Endothelial cell of umbilical vein (primary cell): ENCODE results near the gene MORC2. TPM values are rescaled to one million over a fixed set of nuclear protein-coding genes. Genes with fewer than 3 reads are reported as not detected.

Experiments used
- BruUV-seq: library from RNA; stranded (reverse); fragments of 400-500 nt; replicated peaks from 2 replicates; lab custom pipeline; 2021; lab: Mats Ljungman, UMichigan
- CTCF ChIA-PET: fragments of 300-600, 350-600 bp; sonication (Branson Sonifier 250); formaldehyde crosslinking; loops from one replicate; lab custom pipeline; 2021; ENCODE audit warnings: antibody characterized with exemption, inconsistent platforms; lab: Charles Lee
- POLR2A ChIA-PET: fragments of 300-600, 350-600 bp; sonication (Branson Sonifier 250); formaldehyde crosslinking; loops from one replicate; lab custom pipeline; 2021; ENCODE audit warnings: antibody characterized with exemption, inconsistent platforms; lab: Charles Lee
- DNase-seq: peaks from one replicate; pipeline ENCODE4 v3.0.0-alpha.2; 2011; ENCODE audit warnings: low read depth, low spot score
- FAIRE-seq: peaks from 2 replicates; lab custom pipeline; 2011; peaks lifted over from hg19 to GRCh38; lab: Jason Lieb, UNC
- H2AFZ ChIP-seq: 2 replicates; pipeline ENCODE4 v1.6.0; 2012; ENCODE audit warnings: low read depth, low read length, control low read depth, inconsistent platforms
- H3K27ac ChIP-seq: 2 replicates; pipeline ENCODE4 v1.5.1; 2011; ENCODE audit warnings: low read depth, mild to moderate bottlenecking, control low read depth, low read length, moderate library complexity; ENCODE audit not compliant: insufficient read depth
- H3K27me3 ChIP-seq, 2 experiments: 2 replicates each; pipeline versions ENCODE4 v1.6.0 to v1.6.1; 2011; ENCODE audit warnings: low read length in 2 of 2, mixed read lengths in 1 of 2; ENCODE audit not compliant: control insufficient read depth in 2 of 2, insufficient read depth in 2 of 2
- H3K36me3 ChIP-seq, 2 experiments: 2 replicates in 1 of 2; 3 replicates in 1 of 2; pipeline ENCODE4 v1.5.1; 2011; ENCODE audit warnings: low read length in 2 of 2, mild to moderate bottlenecking in 1 of 2, moderate library complexity in 1 of 2; ENCODE audit not compliant: control insufficient read depth in 2 of 2, insufficient read depth in 2 of 2; ENCODE audit errors: extremely low read depth in 1 of 2
- H3K4me1 ChIP-seq: 3 replicates; pipeline ENCODE4 v1.5.1; 2011; ENCODE audit warnings: mild to moderate bottlenecking, low read length; ENCODE audit not compliant: control insufficient read depth, insufficient read depth; ENCODE audit errors: extremely low read depth
- H3K4me2 ChIP-seq: 2 replicates; pipeline ENCODE4 v1.6.1; 2011; ENCODE audit warnings: low read length, control low read depth, mixed read lengths; ENCODE audit not compliant: insufficient read depth
- H3K4me3 ChIP-seq, 3 experiments: fragments of 200-600 bp in 1 of 3; sonication (generic), shearing (Covaris generic) in 1 of 3; replicated peaks in 1 of 3; 2 replicates each; pipeline ENCODE4 v1.5.1; 2011 to 2016; ENCODE audit warnings: control low read depth in 3 of 3, low read length in 3 of 3, mild to moderate bottlenecking in 2 of 3, inconsistent platforms in 1 of 3, low read depth in 1 of 3, moderate library complexity in 1 of 3; ENCODE audit not compliant: insufficient read depth in 1 of 3
- H3K79me2 ChIP-seq: 2 replicates; pipeline ENCODE4 v1.6.0; 2012; ENCODE audit warnings: low read length, inconsistent platforms; ENCODE audit not compliant: control insufficient read depth, insufficient read depth
- H3K9ac ChIP-seq: replicated peaks from 2 replicates; pipeline ENCODE3; 2011; ENCODE audit warnings: low read length, control low read depth; ENCODE audit not compliant: insufficient read depth; ENCODE audit errors: extremely low read depth
- H3K9me1 ChIP-seq: replicated peaks from 3 replicates; pipeline ENCODE4 v1.6.0; 2011; ENCODE audit warnings: mild to moderate bottlenecking, low read length; ENCODE audit not compliant: control insufficient read depth, insufficient read depth; ENCODE audit errors: extremely low read depth
- H3K9me3 ChIP-seq: replicated peaks from 2 replicates; pipeline ENCODE4 v1.5.1; 2012; ENCODE audit warnings: low read length, inconsistent platforms; ENCODE audit not compliant: control insufficient read depth, insufficient read depth
- H4K20me1 ChIP-seq: replicated peaks from 2 replicates; pipeline ENCODE3; 2011; ENCODE audit warnings: mild to moderate bottlenecking, low read length; ENCODE audit not compliant: control insufficient read depth, insufficient read depth; ENCODE audit errors: extremely low read depth
- EZH2 ChIP-seq: IDR thresholded peaks from 2 replicates; pipeline ENCODE4 v1.6.1; 2012; ENCODE audit warnings: borderline replicate concordance, low read depth, mild to moderate bottlenecking, moderate library complexity, low read length, inconsistent platforms; ENCODE audit not compliant: severe bottlenecking
- FOS ChIP-seq: IDR thresholded peaks from 2 replicates; pipeline ENCODE4 v1.6.1; 2011; ENCODE audit warnings: mild to moderate bottlenecking, low read length, moderate library complexity, borderline replicate concordance; ENCODE audit not compliant: insufficient read depth
- GATA2 ChIP-seq: IDR thresholded peaks from 2 replicates; pipeline ENCODE4 v1.7.0; 2011; ENCODE audit warnings: low read depth, mild to moderate bottlenecking, moderate library complexity, mixed read lengths, low read length; ENCODE audit not compliant: insufficient read length, insufficient read depth
- JUN ChIP-seq: IDR thresholded peaks from 2 replicates; pipeline ENCODE4 v1.6.1; 2011; ENCODE audit warnings: borderline replicate concordance, low read depth; ENCODE audit not compliant: insufficient read length, insufficient read depth
- MYC ChIP-seq: IDR thresholded peaks from one replicate; pipeline ENCODE4 v1.6.1; 2011; ENCODE audit warnings: mild to moderate bottlenecking, low read depth, low read length
- POLR2A ChIP-seq: IDR thresholded peaks from 2 replicates; pipeline ENCODE4 v1.6.1; 2012; ENCODE audit warnings: low read depth, mild to moderate bottlenecking, control low read depth, low read length
- POLR2AphosphoS5 ChIP-seq: IDR thresholded peaks from 2 replicates; pipeline ENCODE4 v1.6.1; 2012; ENCODE audit warnings: low read depth, mild to moderate bottlenecking, control low read depth, low read length, moderate library complexity; ENCODE audit not compliant: insufficient read depth
- dilution Hi-C: fragments of 300-500 bp; cut with MboI; formaldehyde crosslinking; loops from one replicate; pipeline ENCODE4 v1.15.0; 2019; ENCODE audit warnings: low sequenced_read_pairs; ENCODE audit not compliant: extremely low pct_ligation_motif_present
- intact Hi-C: fragments of 100-400 bp; cut with micrococcal nuclease; formaldehyde crosslinking; loops from one replicate; pipeline ENCODE4 v1.10.0; 2022
- polyA plus RNA-seq, 4 experiments: library from polyadenylated mRNA; depleted of rRNA in 3 of 4; stranded (reverse) in 3 of 4; unstranded in 1 of 4; fragments of >200 nt; gene quantifications; 2 replicates each; pipeline versions ENCODE4 v1.2.1 to v1.2.3, GENCODE V29; 2011 to 2012; ENCODE audit warnings: missing spikeins in 1 of 4
- total RNA-seq: library from RNA; stranded (reverse); gene quantifications from 2 replicates; pipeline ENCODE4 v1.2.3, GENCODE V29; 2021
- TF ChIP-seq, protein P1 (sequence below): IDR thresholded peaks from 2 replicates; pipeline ENCODE4 v1.6.1; 2011; ENCODE audit not compliant: insufficient read depth, insufficient read length
- TF ChIP-seq, protein P2 (sequence below), 2 donors: IDR thresholded peaks; 1 replicate in 1 of 2; 2 replicates in 1 of 2; pipeline ENCODE4 v1.5.1; 2011; ENCODE audit warnings: low read length in 2 of 2, mild to moderate bottlenecking in 2 of 2, moderate library complexity in 2 of 2, control low read depth in 1 of 2, inconsistent platforms in 1 of 2, low read depth in 1 of 2; ENCODE audit not compliant: insufficient read depth in 1 of 2; ENCODE audit errors: extremely low read depth in 1 of 2

Gene MORC2
- total and polyA plus RNA-seq, 2 donors (not counting 3 experiments of a cell fraction or from before 2014, with no cell fraction given): 11.6 to 34.7 TPM

DNA sequence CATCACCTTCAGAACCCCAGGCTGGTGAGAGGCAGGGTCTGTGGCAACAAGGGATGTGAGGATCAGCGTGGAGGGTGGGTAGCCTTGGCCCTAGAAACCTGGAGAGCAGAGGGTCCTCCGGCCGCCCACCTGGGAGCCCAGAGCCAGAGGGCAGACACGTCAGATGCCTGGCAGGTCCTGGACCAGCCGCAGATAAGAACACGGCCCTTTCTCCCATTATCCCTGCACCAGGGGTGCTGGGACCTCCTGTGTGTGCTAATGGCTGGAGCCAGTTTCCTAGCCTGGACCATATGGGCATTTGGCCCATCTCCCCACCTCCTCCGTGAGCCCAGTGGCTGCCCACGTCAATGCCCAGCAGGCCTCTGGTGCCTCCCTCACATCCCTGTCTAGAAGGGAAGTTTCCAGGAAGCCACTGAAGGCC is 88.4 kb downstream of the MORC2 start:
- dilution Hi-C loops: no loop called here
- POLR2A ChIA-PET: no interaction called here

More for the DNA sequence above, 88.4 kb downstream of the MORC2 start:
- no peak overlapping the region for H3K4me2 ChIP-seq
- H2AFZ ChIP-seq: no peak overlapping the region
- H3K79me2 ChIP-seq: no peaks in the 10 kb centered on the region
- intact Hi-C loops: no loop called here
- H3K4me1 ChIP-seq: no peaks in the 10 kb centered on the region
- BruUV-seq: no TSS peak
- H3K9me1 ChIP-seq: no peaks in the 10 kb centered on the region
- TF ChIP-seq, protein P1, sequence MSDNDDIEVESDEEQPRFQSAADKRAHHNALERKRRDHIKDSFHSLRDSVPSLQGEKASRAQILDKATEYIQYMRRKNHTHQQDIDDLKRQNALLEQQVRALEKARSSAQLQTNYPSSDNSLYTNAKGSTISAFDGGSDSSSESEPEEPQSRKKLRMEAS: no peak
- TF ChIP-seq, protein P2, sequence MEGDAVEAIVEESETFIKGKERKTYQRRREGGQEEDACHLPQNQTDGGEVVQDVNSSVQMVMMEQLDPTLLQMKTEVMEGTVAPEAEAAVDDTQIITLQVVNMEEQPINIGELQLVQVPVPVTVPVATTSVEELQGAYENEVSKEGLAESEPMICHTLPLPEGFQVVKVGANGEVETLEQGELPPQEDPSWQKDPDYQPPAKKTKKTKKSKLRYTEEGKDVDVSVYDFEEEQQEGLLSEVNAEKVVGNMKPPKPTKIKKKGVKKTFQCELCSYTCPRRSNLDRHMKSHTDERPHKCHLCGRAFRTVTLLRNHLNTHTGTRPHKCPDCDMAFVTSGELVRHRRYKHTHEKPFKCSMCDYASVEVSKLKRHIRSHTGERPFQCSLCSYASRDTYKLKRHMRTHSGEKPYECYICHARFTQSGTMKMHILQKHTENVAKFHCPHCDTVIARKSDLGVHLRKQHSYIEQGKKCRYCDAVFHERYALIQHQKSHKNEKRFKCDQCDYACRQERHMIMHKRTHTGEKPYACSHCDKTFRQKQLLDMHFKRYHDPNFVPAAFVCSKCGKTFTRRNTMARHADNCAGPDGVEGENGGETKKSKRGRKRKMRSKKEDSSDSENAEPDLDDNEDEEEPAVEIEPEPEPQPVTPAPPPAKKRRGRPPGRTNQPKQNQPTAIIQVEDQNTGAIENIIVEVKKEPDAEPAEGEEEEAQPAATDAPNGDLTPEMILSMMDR (IDR thresholded peaks at IDR 0.05; ENCODE audit: extremely low read depth in 1 of 2, insufficient read depth in 1 of 2, low read depth in 1 of 2, low read length in 2 of 2): no peak
- TF ChIP-seq FOS: no peak
- no peak for TF ChIP-seq EZH2
- TF ChIP-seq POLR2AphosphoS5: no peak
- no peak for TF ChIP-seq JUN
- no peak for TF ChIP-seq POLR2A
- no peak for TF ChIP-seq GATA2
- no peak for TF ChIP-seq MYC
- CTCF ChIA-PET: interaction anchor here (1.3 kb wide), 1 partner anchor 10 kb away, joined by 5 read pairs; no protein-coding TSS in a partner anchor
- H3K9me3 ChIP-seq: no peaks in the 10 kb centered on the region
- no peaks in the 10 kb centered on the region for H3K36me3 ChIP-seq
- no peaks in the 10 kb centered on the region for H4K20me1 ChIP-seq
- H3K27me3 ChIP-seq: no peaks in the 10 kb centered on the region
- H3K9ac ChIP-seq: no peak overlapping the region
- FAIRE-seq: no peak
- H3K27ac ChIP-seq: no peak overlapping the region
- DNase-seq: no peak
- no peak overlapping the region for H3K4me3 ChIP-seq
